Myocyte (in vitro differentiated cells): ENCODE results near the gene SIT1. TPM values are rescaled to one million over a fixed set of nuclear protein-coding genes. Genes with fewer than 3 reads are reported as not detected.

Source experiments
- DNase-seq: peaks from one replicate; pipeline ENCODE4 v3.0.0-alpha.2; 2012; ENCODE audit warnings: low read depth
- polyA plus RNA-seq: library from polyadenylated mRNA; unstranded; fragments of >200 nt; gene quantifications from one replicate; pipeline ENCODE4 v1.2.1, GENCODE V29; 2012; ENCODE audit warnings: missing spikeins
- total RNA-seq: library from RNA; depleted of rRNA; stranded (reverse); fragments of >200 nt; gene quantifications from 2 replicates; pipeline ENCODE4 v1.2.3, GENCODE V29; 2014

Gene SIT1
- total RNA-seq, result not detected in 2 replicates
- polyA plus RNA-seq, result not detected

- no peak for DNase-seq
Measured at GRCh38 chr9:35650341-35651158, at the start of gene SIT1. SIT1 (minus strand) TSS chr9:35650931; CDS start chr9:35650853, 78 bp downstream.

GRCh38 chr9:35700031-35700430 is 49.3 kb upstream of the SIT1 start:
- DNase-seq, result no peak

GRCh38 chr9:35698231-35698630 is 47.5 kb upstream of the SIT1 start:
- no peak for DNase-seq

GRCh38 chr9:35697486-35697885 is 46.8 kb upstream of the SIT1 start:
- no peak for DNase-seq

GRCh38 chr9:35696520-35697215 is 45.9 kb upstream of the SIT1 start:
- peak; percentile 56 for DNase-seq

- DNase-seq, result no peak
Measured at GRCh38 chr9:35695943-35696401, 45.2 kb upstream of the SIT1 start.

- DNase-seq, result no peak
Measured at GRCh38 chr9:35691757-35692301, 41.1 kb upstream of the SIT1 start.

GRCh38 chr9:35691334-35691650 is 40.6 kb upstream of the SIT1 start:
- no peak for DNase-seq

- peak; percentile 92 for DNase-seq
Measured at GRCh38 chr9:35690614-35691333, 40.0 kb upstream of the SIT1 start.

- peak; percentile 99 for DNase-seq
Measured at GRCh38 chr9:35690294-35690613, 39.5 kb upstream of the SIT1 start.

- DNase-seq, result no peak
Measured at GRCh38 chr9:35689542-35690293, 39.0 kb upstream of the SIT1 start, which contains the start of gene TPM2. TPM2 (minus strand) TSS chr9:35689925; CDS start chr9:35689817, 108 bp downstream.

GRCh38 chr9:35688558-35689541 is 38.1 kb upstream of the SIT1 start:
- peak; percentile 63 for DNase-seq

GRCh38 chr9:35687972-35688557 is 37.3 kb upstream of the SIT1 start:
- DNase-seq, result peak; percentile 91

GRCh38 chr9:35687306-35687705 is 36.6 kb upstream of the SIT1 start:
- peak; percentile 36 for DNase-seq

- peak; percentile 64 for DNase-seq
Measured at GRCh38 chr9:35686222-35687203, 35.8 kb upstream of the SIT1 start.

GRCh38 chr9:35685506-35685905 is 34.8 kb upstream of the SIT1 start:
- no peak for DNase-seq

GRCh38 chr9:35684921-35685320 is 34.2 kb upstream of the SIT1 start:
- DNase-seq, result no peak

- no peak for DNase-seq
Measured at GRCh38 chr9:35683323-35683722, 32.6 kb upstream of the SIT1 start.
